A549 (cell line): ENCODE results near the gene NBEAL1. TPM values are rescaled to one million over a fixed set of nuclear protein-coding genes. Genes with fewer than 3 reads are reported as not detected.
"Not testable (repeated sequence)": the region's sequence is repeated elsewhere in the genome, so short reads cannot be mapped to it uniquely, and the experiment has no call there.

Experiments
- ATAC-seq, 2 experiments: fragments of 200-7000 bp in 1 of 2; fragments of >200 bp in 1 of 2; cut with Nextera tagmentation in 1 of 2; cut with Tn5 transposase in 1 of 2; 3 replicates each; pipeline versions ENCODE4 v1.8.0 to v1.9.1; 2018 to 2020; ENCODE audit warnings: mild to moderate bottlenecking in 1 of 2, moderate library complexity in 1 of 2
- CTCF ChIA-PET: fragments of 300-600 bp; sonication (Branson Sonifier 250); formaldehyde crosslinking; extraction: SDS; loops from one replicate; lab custom pipeline; 2021; ENCODE audit warnings: antibody characterized with exemption, inconsistent platforms; lab: Yijun Ruan, JAX
- POLR2A ChIA-PET: fragments of 350-600 bp; formaldehyde crosslinking; extraction: SDS; loops from one replicate; lab custom pipeline; 2021; ENCODE audit warnings: antibody characterized with exemption, inconsistent platforms; lab: Yijun Ruan, JAX
- DNase-seq, 2 experiments: peaks; one replicate each; pipeline versions ENCODE4 v3.0.0 to v3.0.0-alpha.2; 2011 to 2016; ENCODE audit warnings: low read depth in 1 of 2, low spot score in 1 of 2
- FAIRE-seq: peaks from 2 replicates; lab custom pipeline; 2011; peaks lifted over from hg19 to GRCh38; lab: Jason Lieb, UNC
- H3K27ac ChIP-seq, 2 experiments: fragments of >200 bp; sonication (Bioruptor Twin); formaldehyde crosslinking; 3 replicates each; pipeline ENCODE4 v1.5.1; 2016 to 2017
- H3K4me1 ChIP-seq: fragments of >200 bp; sonication (Bioruptor Twin); formaldehyde crosslinking; 3 replicates; pipeline ENCODE4 v1.6.1; 2016
- H3K4me2 ChIP-seq: fragments of >200 bp; sonication (Bioruptor Twin); formaldehyde crosslinking; 3 replicates; pipeline ENCODE4 v1.6.1; 2016
- H3K4me3 ChIP-seq: fragments of >200 bp; sonication (Bioruptor Twin); formaldehyde crosslinking; 3 replicates; pipeline ENCODE4 v1.5.1; 2016
- H3K9me3 ChIP-seq: fragments of >200 bp; sonication (Bioruptor Twin); formaldehyde crosslinking; 3 replicates; pipeline ENCODE4 v1.6.1; 2016
- BHLHE40 ChIP-seq: IDR thresholded peaks from 2 replicates; pipeline ENCODE4 v1.6.1; 2012; ENCODE audit warnings: low read depth, low read length, inconsistent platforms
- CBX8 ChIP-seq: fragments of 200-600 bp; sonication (generic); IDR thresholded peaks from 2 replicates; pipeline ENCODE4 v1.6.1; 2016
- CHD2 ChIP-seq: fragments of 150-350 bp; IDR thresholded peaks from 2 replicates; pipeline ENCODE4 v1.6.1; 2014; ENCODE audit warnings: low read length; ENCODE audit not compliant: partially characterized antibody
- CTCF ChIP-seq: fragments of >200 bp; sonication (Bioruptor Twin); formaldehyde crosslinking; IDR thresholded peaks from 3 replicates; pipeline ENCODE4 v1.5.1; 2016
- GATA3 ChIP-seq: IDR thresholded peaks from 2 replicates; pipeline ENCODE4 v1.6.1; 2012; ENCODE audit warnings: borderline replicate concordance
- HDAC2 ChIP-seq: fragments of 200-600 bp; sonication (generic); IDR thresholded peaks from 2 replicates; pipeline ENCODE4 v1.6.1; 2016
- HES2 ChIP-seq: fragments of >200 bp; sonication (Bioruptor Twin); formaldehyde crosslinking; IDR thresholded peaks from 2 replicates; pipeline ENCODE4 v1.6.1; 2016
- MAFK ChIP-seq: fragments of 450-650 bp; IDR thresholded peaks from 2 replicates; pipeline ENCODE4 v1.6.1; 2014; ENCODE audit not compliant: partially characterized antibody
- MAX ChIP-seq: IDR thresholded peaks from 2 replicates; pipeline ENCODE4 v1.6.1; 2012
- NR3C1 ChIP-seq: fragments of >200 bp; sonication (Bioruptor Twin); formaldehyde crosslinking; IDR thresholded peaks from 3 replicates; pipeline ENCODE4 v1.6.1; 2017
- PBX3 ChIP-seq: IDR thresholded peaks from 2 replicates; pipeline ENCODE4 v1.6.1; 2012
- POLR2A ChIP-seq: IDR thresholded peaks from 2 replicates; pipeline ENCODE4 v1.6.1; 2012; ENCODE audit warnings: mild to moderate bottlenecking, low read length
- RARB ChIP-seq: fragments of 250-450 bp; sonication (Bioruptor Pico); IDR thresholded peaks from 2 replicates; pipeline ENCODE4 v1.8.0; 2021; ENCODE audit warnings: mild to moderate bottlenecking, moderate library complexity
- REST ChIP-seq: fragments of 200-600 bp; sonication (generic); IDR thresholded peaks from 2 replicates; pipeline ENCODE4 v1.6.1; 2016; ENCODE audit warnings: antibody characterized with exemption, mild to moderate bottlenecking, moderate library complexity
- RNF2 ChIP-seq: fragments of 200-600 bp; sonication (generic); IDR thresholded peaks from 2 replicates; pipeline ENCODE4 v1.6.1; 2016; ENCODE audit warnings: low read depth, mild to moderate bottlenecking, antibody characterized with exemption, moderate library complexity, borderline replicate concordance
- SREBF2 ChIP-seq: fragments of 450-650 bp; IDR thresholded peaks from 2 replicates; pipeline ENCODE4 v1.6.1; 2014; ENCODE audit warnings: mild to moderate bottlenecking, moderate library complexity
- TP53 ChIP-seq: fragments of 250-450 bp; sonication (Bioruptor Pico); IDR thresholded peaks from 2 replicates; pipeline ENCODE4 v1.5.0; 2021; ENCODE audit warnings: mild to moderate bottlenecking, moderate library complexity
- ZNF302 ChIP-seq: fragments of 250-450 bp; sonication (Bioruptor Pico); IDR thresholded peaks from 2 replicates; pipeline ENCODE4 v1.9.0; 2021; ENCODE audit warnings: inconsistent platforms, mild to moderate bottlenecking, moderate library complexity
- WGBS: methylation state at CpG from one replicate; pipeline ENCODE4 v1.1.6; 2017; ENCODE audit errors: missing lambda C conversion rate; 5-methylcytosine and 5-hydroxymethylcytosine counted together
- polyA plus RNA-seq, 4 experiments: library from polyadenylated mRNA; depleted of rRNA in 3 of 4; stranded (reverse); fragments of >200 nt; fragmentation: RNase III in 1 of 4; extraction: RNeasy Plus Mini Kit Qiagen cat#74134 plus additional on column Dnase treatment in 1 of 4; gene quantifications; 2 replicates in 3 of 4; 3 replicates in 1 of 4; pipeline ENCODE4 v1.2.3, GENCODE V29; 2011 to 2017

NBEAL1 gene
- polyA plus RNA-seq, 2 of the 4 experiments (the other 2 are of a cell fraction): 3.8 to 11.9 TPM

GRCh38 chr2:203077451-203077850 is 62.8 kb downstream of the NBEAL1 start:
- no peak for FAIRE-seq
- TF ChIP-seq POLR2A (no peak), HES2 (no peak), CTCF (no peak), SREBF2 (no peak), REST (no peak), MAX (no peak), RARB (CRISPR knock-in tag) (no peak), TP53 (CRISPR knock-in tag) (no peak), NR3C1 (no peak), CBX8 (no peak), ZNF302 (CRISPR knock-in tag) (no peak), RNF2 (no peak), HDAC2 (no peak), GATA3 (no peak)
- TF ChIP-seq, all 56 proteins: peak for 0
- 0 out of 3 replicates have a peak, but pooled peaks cover 2% of the 10 kb centered on the region for H3K9me3 ChIP-seq
- DNase-seq (peak; percentile 12 to 26), ATAC-seq (no peak)
- ChIA-PET POLR2A (no interaction called here), CTCF (no interaction called here)
- H3K4me3 ChIP-seq: no peak overlapping the region
- 57% methylated on average over 3 of the region's 3 CpGs for WGBS
- peaks cover 14% of the 10 kb centered on the region for H3K4me1 ChIP-seq
- peak overlapping the region; percentile 44 for H3K4me2 ChIP-seq
- peak overlapping the region; percentile 48 to 64 for H3K27ac ChIP-seq

DNA sequence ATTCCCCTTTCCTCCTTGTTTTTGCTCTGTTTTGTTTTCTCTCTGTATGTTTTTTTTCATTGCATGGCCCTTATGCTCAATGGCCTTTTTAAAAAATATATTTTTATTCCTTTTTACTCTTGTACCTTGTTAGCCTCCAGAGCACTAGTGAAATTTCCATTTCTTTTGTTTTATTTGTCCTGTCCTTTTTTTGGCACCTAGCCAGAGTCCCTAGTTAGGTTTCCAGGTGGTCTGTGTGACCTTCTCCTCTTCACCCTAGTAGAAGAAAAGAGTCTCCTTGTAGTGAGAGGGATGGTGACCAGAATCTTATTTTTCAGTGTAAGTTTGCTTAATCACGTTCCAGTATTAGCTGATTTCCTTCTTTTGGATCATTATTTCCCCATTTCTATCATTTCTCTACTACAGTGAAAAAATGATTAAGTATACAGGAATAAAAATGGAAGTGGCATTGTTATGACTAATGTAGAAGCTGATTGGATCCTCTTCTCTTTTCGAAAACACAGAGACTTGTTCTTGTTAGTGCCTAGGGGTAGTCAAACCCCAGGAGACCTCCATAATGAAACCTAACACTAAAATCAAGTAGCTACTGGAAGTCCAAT is 65.9 kb downstream of the NBEAL1 start:
- H3K9me3 ChIP-seq: no peaks in the 10 kb centered on the region
- H3K27ac ChIP-seq: no peak overlapping the region
- ChIA-PET POLR2A (no interaction called here), CTCF (no interaction called here)
- DNase-seq: no peak
- no peak overlapping the region for H3K4me3 ChIP-seq
- ATAC-seq: no peak
- no peak overlapping the region for H3K4me2 ChIP-seq
- WGBS: 91% methylated on average over 2 of the region's 2 CpGs
- TF ChIP-seq CHD2: no peak
- peaks cover 14% of the 10 kb centered on the region for H3K4me1 ChIP-seq
- FAIRE-seq: no peak

DNA sequence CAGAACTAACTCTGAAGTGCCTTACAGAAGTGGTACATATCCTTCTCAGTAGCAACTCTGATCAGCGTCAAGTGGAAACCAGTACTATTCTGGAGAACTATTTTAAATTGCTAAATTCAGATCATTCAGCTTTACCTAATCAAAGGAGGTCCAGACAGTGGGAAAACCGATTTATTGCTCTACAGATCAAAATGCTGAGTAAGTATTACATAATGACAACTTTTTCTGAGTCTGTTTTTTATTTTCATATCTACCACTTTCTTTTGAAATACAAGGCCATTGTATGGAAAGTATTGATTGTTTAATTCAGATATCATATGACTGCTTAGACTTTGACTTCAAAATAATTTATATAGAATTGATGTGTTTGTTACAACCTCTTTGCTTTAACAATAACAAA is 68.7 kb downstream of the NBEAL1 start:
- FAIRE-seq: no peak
- TF ChIP-seq BHLHE40 (no peak), PBX3 (no peak), HDAC2 (no peak), MAFK (peak; percentile 49)
- DNase-seq: no peak
- CTCF ChIA-PET: no interaction called here
- H3K4me2 ChIP-seq: no peak overlapping the region
- no peaks in the 10 kb centered on the region for H3K4me1 ChIP-seq
- H3K27ac ChIP-seq: no peak overlapping the region
- no peak overlapping the region for H3K4me3 ChIP-seq
- WGBS: 72% methylated on average over 2 of the region's 2 CpGs
- no peaks in the 10 kb centered on the region for H3K9me3 ChIP-seq
- POLR2A ChIA-PET: no interaction called here
- no peak for ATAC-seq

DNA sequence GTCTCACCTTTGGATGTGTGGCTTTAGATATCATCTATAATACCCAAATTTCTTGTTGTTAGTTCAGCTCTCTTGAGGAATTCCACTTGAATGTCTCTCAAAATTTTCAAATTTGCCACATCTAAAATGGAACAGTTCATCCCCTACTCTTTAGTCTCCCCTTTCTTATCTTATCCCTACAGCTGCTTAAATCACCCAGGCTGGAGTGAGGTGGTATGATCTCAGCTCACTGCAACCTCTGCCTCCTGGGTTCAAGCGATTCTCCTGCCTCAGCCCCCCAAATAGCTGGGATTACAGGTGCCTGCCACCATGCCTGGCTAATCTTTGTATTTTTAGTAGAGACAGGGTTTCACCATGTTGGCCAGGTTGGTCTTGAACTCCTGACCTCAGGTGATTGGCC is 71.7 kb downstream of the NBEAL1 start:
- FAIRE-seq, H3K4me3 ChIP-seq, H3K27ac ChIP-seq, H3K4me2 ChIP-seq, DNase-seq, H3K9me3 ChIP-seq, ATAC-seq, H3K4me1 ChIP-seq, POLR2A ChIA-PET: not testable (repeated sequence)
- 91% methylated on average over 1 of the region's 1 CpG for WGBS
- CTCF ChIA-PET: interaction anchor here (0.7 kb wide), 1 partner anchor 13 kb away, joined by 3 read pairs; no protein-coding TSS in a partner anchor

- H3K9me3 ChIP-seq, H3K4me3 ChIP-seq, ATAC-seq, FAIRE-seq, H3K4me2 ChIP-seq, H3K4me1 ChIP-seq, DNase-seq, POLR2A ChIA-PET, H3K27ac ChIP-seq: not testable (repeated sequence)
- WGBS: 100% methylated on average over 4 of the region's 4 CpGs
- CTCF ChIA-PET: interaction anchor here (0.6 kb wide), 1 partner anchor 139 kb away, joined by 3 read pairs; no protein-coding TSS in a partner anchor
Measured at GRCh38 chr2:203090721-203091120, 76.0 kb downstream of the NBEAL1 start.
